ENCODE data around the gene ABTB2. TPM values are rescaled to one million over a fixed set of nuclear protein-coding genes. Genes with fewer than 3 reads are reported as not detected.
"Not testable (repeated sequence)": the region's sequence is repeated elsewhere in the genome, so short reads cannot be mapped to it uniquely, and the experiment has no call there.

The ABTB2 gene
- total RNA-seq, 1 donor from 2014 or later: 72.8 TPM

DNA sequence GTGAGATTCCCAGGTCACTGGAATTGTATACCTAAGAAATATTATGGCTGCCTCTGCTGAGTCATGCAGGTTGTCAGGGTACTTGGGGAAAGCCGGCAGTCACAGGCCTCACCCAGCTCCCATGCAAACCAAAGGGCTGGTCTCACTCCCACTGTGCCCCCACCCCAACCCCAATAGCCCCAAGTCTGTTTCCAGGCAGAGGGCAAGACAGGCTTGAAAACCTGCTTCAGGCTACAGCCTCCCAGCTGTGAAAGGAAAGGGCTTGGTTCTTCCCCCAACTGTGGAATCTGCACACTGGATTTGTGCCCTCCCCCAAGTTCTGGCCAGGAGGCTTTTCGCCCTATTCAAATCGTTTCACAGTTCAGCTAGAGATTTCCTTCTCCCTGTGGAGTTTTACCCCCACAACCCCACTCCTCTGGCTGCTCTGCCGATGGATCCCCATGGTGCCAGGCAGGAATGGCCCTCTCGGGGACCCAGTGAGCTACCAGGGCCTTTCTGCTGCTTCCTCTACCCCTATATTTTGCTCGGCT is 37.0 kb upstream of the ABTB2 start:
- no peak for DNase-seq (ENCODE audit: low spot score)
- Mint-ChIP-seq H3K27ac (ENCODE audit: unreplicated experiment) (no peak overlapping the region), H3K27me3 (ENCODE audit: unreplicated experiment) (peaks cover 1% of the 10 kb centered on the region), H3K9me3 (ENCODE audit: unreplicated experiment) (no peaks in the 10 kb centered on the region), H3K36me3 (ENCODE audit: low read depth, unreplicated experiment) (no peaks in the 10 kb centered on the region), H3K4me1 (ENCODE audit: unreplicated experiment) (no peaks in the 10 kb centered on the region), H3K4me3 (ENCODE audit: unreplicated experiment) (no peak overlapping the region)
- TF ChIP-seq, protein P1, sequence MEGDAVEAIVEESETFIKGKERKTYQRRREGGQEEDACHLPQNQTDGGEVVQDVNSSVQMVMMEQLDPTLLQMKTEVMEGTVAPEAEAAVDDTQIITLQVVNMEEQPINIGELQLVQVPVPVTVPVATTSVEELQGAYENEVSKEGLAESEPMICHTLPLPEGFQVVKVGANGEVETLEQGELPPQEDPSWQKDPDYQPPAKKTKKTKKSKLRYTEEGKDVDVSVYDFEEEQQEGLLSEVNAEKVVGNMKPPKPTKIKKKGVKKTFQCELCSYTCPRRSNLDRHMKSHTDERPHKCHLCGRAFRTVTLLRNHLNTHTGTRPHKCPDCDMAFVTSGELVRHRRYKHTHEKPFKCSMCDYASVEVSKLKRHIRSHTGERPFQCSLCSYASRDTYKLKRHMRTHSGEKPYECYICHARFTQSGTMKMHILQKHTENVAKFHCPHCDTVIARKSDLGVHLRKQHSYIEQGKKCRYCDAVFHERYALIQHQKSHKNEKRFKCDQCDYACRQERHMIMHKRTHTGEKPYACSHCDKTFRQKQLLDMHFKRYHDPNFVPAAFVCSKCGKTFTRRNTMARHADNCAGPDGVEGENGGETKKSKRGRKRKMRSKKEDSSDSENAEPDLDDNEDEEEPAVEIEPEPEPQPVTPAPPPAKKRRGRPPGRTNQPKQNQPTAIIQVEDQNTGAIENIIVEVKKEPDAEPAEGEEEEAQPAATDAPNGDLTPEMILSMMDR (IDR thresholded peaks at IDR 0.05; ENCODE audit: unreplicated experiment): no peak

DNA sequence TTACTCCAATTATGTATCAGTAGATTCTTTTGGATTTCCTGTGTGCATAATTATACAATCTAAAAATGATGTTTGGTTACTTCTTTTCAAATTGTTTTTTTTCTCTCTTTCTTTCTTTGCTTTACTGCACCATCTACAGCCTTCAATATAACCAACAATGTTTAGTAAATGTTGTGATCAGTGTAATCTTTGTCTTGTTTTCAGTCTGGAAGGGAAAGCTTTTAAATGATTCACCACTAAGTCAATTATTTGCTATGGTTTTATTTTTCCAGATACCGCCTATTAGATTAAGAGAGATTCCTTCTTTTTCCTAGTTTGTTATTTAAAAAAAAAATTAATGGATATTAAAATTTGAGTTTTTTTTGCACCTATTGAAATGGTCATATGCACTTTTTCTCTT is 29.8 kb upstream of the ABTB2 start:
- Mint-ChIP-seq H3K4me1 (ENCODE audit: unreplicated experiment) (peaks cover 4% of the 10 kb centered on the region), H3K27ac (ENCODE audit: unreplicated experiment) (no peak overlapping the region), H3K9me3 (ENCODE audit: unreplicated experiment) (no peaks in the 10 kb centered on the region), H3K36me3 (ENCODE audit: low read depth, unreplicated experiment) (no peaks in the 10 kb centered on the region), H3K4me3 (ENCODE audit: unreplicated experiment) (no peak overlapping the region), H3K27me3 (ENCODE audit: unreplicated experiment) (no peaks in the 10 kb centered on the region)
- DNase-seq (ENCODE audit: low spot score): no peak
- TF ChIP-seq, protein P1 (IDR thresholded peaks at IDR 0.05; ENCODE audit: unreplicated experiment): no peak

DNA sequence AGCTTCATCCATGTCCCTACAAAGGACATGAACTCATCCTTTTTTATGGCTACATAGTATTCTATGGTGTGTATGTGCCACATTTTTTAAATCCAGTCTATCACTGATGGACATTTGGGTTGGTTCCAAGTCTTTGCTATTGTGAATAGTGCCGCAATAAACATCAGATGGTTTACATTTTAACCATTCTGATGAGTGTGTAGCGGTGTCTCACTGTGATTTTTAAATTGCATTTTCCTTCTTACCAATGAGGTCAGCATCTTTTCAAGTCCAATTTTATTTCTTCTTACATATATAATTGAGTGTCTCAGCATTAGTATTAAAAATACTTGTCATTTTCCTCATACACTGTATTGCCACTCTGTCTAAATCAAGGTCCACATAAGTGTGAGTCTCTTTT is 28.5 kb upstream of the ABTB2 start:
- not testable (repeated sequence) for H3K27ac Mint-ChIP-seq (ENCODE audit: unreplicated experiment); DNase-seq (ENCODE audit: low spot score); H3K27me3 Mint-ChIP-seq (ENCODE audit: unreplicated experiment); H3K36me3 Mint-ChIP-seq (ENCODE audit: low read depth, unreplicated experiment); H3K4me1 Mint-ChIP-seq (ENCODE audit: unreplicated experiment); H3K9me3 Mint-ChIP-seq (ENCODE audit: unreplicated experiment); H3K4me3 Mint-ChIP-seq (ENCODE audit: unreplicated experiment)

DNA sequence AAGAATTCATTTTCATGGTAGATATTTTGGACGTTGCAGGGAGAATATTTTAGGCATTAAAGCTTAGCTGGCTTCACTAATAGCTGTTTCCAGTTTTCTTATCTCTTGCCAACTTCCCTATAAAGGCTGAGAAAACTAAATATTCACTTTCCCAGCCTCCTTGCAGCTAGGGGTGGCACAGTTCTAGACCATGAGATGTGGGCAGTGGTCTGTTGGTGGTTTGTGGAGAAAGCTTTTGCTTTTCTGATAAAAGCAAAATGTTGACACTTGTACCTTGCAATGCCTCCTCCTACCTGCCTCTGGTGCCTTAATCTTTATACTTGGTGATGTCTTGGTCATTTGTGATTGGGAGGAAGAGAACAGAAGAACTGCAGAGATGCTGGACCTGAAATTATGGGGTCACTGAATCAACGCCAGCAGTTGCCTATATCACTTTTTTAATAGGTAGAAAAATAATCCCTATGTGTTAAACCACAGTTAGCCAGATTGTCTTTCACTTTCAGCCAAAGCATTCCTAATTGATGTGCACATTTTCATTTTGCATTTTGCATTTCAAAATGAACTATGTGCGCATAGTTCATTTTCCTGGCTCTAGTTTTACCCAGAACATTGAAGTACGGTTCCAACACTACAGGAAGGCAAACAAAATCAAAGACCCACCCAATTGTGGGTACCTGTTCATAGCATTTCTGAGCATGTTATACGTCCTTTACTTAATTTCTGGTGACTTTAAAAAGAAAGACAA is 24.9 kb upstream of the ABTB2 start:
- Mint-ChIP-seq H3K9me3 (ENCODE audit: unreplicated experiment) (no peaks in the 10 kb centered on the region), H3K27me3 (ENCODE audit: unreplicated experiment) (no peaks in the 10 kb centered on the region), H3K36me3 (ENCODE audit: low read depth, unreplicated experiment) (peaks cover 6% of the 10 kb centered on the region), H3K4me1 (ENCODE audit: unreplicated experiment) (peaks cover 4% of the 10 kb centered on the region), H3K27ac (ENCODE audit: unreplicated experiment) (no peak overlapping the region), H3K4me3 (ENCODE audit: unreplicated experiment) (no peak overlapping the region)
- TF ChIP-seq, protein P1 (IDR thresholded peaks at IDR 0.05; ENCODE audit: unreplicated experiment): no peak
- DNase-seq (ENCODE audit: low spot score): no peak

DNA sequence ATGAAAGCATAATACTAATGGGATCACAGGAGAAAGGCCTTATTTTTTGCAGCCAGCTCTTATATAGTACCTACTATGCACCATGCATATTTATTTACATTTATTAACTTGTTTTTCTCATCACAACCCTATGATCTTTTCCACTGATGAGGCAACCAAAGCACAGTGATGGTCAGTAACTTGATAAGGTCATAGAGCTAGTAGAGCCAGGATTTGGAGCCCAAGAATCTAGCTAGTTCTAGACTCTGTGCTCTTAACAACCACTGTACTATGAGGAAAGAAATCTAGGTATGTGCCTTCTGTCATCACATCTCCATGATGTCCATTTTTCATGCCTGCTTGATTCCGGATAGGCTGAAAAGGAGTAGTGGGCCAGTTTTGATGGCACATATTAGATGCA is 24.0 kb upstream of the ABTB2 start:
- H3K36me3 Mint-ChIP-seq (ENCODE audit: low read depth, unreplicated experiment): peaks cover 10% of the 10 kb centered on the region
- H3K4me3 Mint-ChIP-seq (ENCODE audit: unreplicated experiment): no peak overlapping the region
- TF ChIP-seq, protein P1 (IDR thresholded peaks at IDR 0.05; ENCODE audit: unreplicated experiment): no peak
- DNase-seq (ENCODE audit: low spot score): no peak
- H3K9me3 Mint-ChIP-seq (ENCODE audit: unreplicated experiment): no peaks in the 10 kb centered on the region
- no peaks in the 10 kb centered on the region for H3K27me3 Mint-ChIP-seq (ENCODE audit: unreplicated experiment)
- peaks cover 4% of the 10 kb centered on the region for H3K4me1 Mint-ChIP-seq (ENCODE audit: unreplicated experiment)
- H3K27ac Mint-ChIP-seq (ENCODE audit: unreplicated experiment): no peak overlapping the region
